ENCODE results near the gene FIS1.

FIS1 gene

GRCh38 chr7:101210143-101210542, 34.7 kb downstream of the FIS1 start:
- Histone ChIP-seq H3K9ac (ENCODE audit: low read length) (no peak overlapping the region), H3K56ac (ENCODE audit: low read length) (no peak overlapping the region), H3K4me3 (ENCODE audit: low read length) (no peak overlapping the region), H4K8ac (ENCODE audit: low read depth, low read length) (no peak overlapping the region), H3K23ac (ENCODE audit: low read length) (no peak overlapping the region), H2BK120ac (ENCODE audit: low read depth, low read length) (no peak overlapping the region), H3K18ac (ENCODE audit: low read length) (no peak overlapping the region), H3K4ac (ENCODE audit: low read depth, low read length) (no peak overlapping the region), H2BK5ac (ENCODE audit: low read length) (no peak overlapping the region), H2BK15ac (replicated peaks; ENCODE audit: low read depth) (no peak overlapping the region), H4K5ac (ENCODE audit: low read length) (no peak overlapping the region), H3K79me2 (ENCODE audit: control insufficient read depth, insufficient read depth, low read length) (no peaks in the 10 kb centered on the region), H3K79me1 (ENCODE audit: low read length) (no peaks in the 10 kb centered on the region), H3K4me2 (ENCODE audit: low read length) (no peak overlapping the region), H3K27me3 (ENCODE audit: insufficient read depth, low read length, poor library complexity) (no peaks in the 10 kb centered on the region), H3K27ac (ENCODE audit: low read depth, low read length) (no peak overlapping the region), H3K4me1 (ENCODE audit: control insufficient read depth, low read depth, low read length) (no peaks in the 10 kb centered on the region), H3K36me3 (ENCODE audit: control insufficient read depth, insufficient read depth, low read length) (peaks cover 1% of the 10 kb centered on the region), H2AK5ac (ENCODE audit: low read length) (no peak overlapping the region)
- no CpG with 5 or more reads among the region's 19 CpGs for WGBS (ENCODE audit: extremely low coverage, insufficient coverage, low lambda C conversion rate)
- no peak for DNase-seq

GRCh38 chr7:101208794-101209193, 36.1 kb downstream of the FIS1 start:
- Histone ChIP-seq H2BK120ac (ENCODE audit: low read depth, low read length) (no peak overlapping the region), H3K4ac (ENCODE audit: low read depth, low read length) (no peak overlapping the region), H3K18ac (ENCODE audit: low read length) (no peak overlapping the region), H3K4me1 (ENCODE audit: control insufficient read depth, low read depth, low read length) (no peaks in the 10 kb centered on the region), H3K56ac (ENCODE audit: low read length) (no peak overlapping the region), H2BK5ac (ENCODE audit: low read length) (no peak overlapping the region), H3K4me3 (ENCODE audit: low read length) (no peak overlapping the region), H4K8ac (ENCODE audit: low read depth, low read length) (no peak overlapping the region), H3K79me1 (ENCODE audit: low read length) (no peaks in the 10 kb centered on the region), H3K79me2 (ENCODE audit: control insufficient read depth, insufficient read depth, low read length) (no peaks in the 10 kb centered on the region), H3K36me3 (ENCODE audit: control insufficient read depth, insufficient read depth, low read length) (peaks cover 1% of the 10 kb centered on the region), H3K4me2 (ENCODE audit: low read length) (no peak overlapping the region), H3K23ac (ENCODE audit: low read length) (no peak overlapping the region), H2BK15ac (replicated peaks; ENCODE audit: low read depth) (no peak overlapping the region), H4K5ac (ENCODE audit: low read length) (no peak overlapping the region), H3K27me3 (ENCODE audit: insufficient read depth, low read length, poor library complexity) (no peaks in the 10 kb centered on the region), H3K27ac (ENCODE audit: low read depth, low read length) (no peak overlapping the region), H3K9ac (ENCODE audit: low read length) (no peak overlapping the region), H2AK5ac (ENCODE audit: low read length) (no peak overlapping the region)
- no peak for DNase-seq
- no CpG with 5 or more reads among the region's 14 CpGs for WGBS (ENCODE audit: extremely low coverage, insufficient coverage, low lambda C conversion rate)

GRCh38 chr7:101207459-101207858, 37.4 kb downstream of the FIS1 start:
- H3K4me2 ChIP-seq (ENCODE audit: low read length): no peak overlapping the region
- H4K5ac ChIP-seq (ENCODE audit: low read length): no peak overlapping the region
- no peak overlapping the region for H3K4me3 ChIP-seq (ENCODE audit: low read length)
- H2BK15ac ChIP-seq (replicated peaks; ENCODE audit: low read depth): no peak overlapping the region
- no peak overlapping the region for H2AK5ac ChIP-seq (ENCODE audit: low read length)
- WGBS (ENCODE audit: extremely low coverage, insufficient coverage, low lambda C conversion rate): no CpG with 5 or more reads among the region's 17 CpGs
- no peak for DNase-seq
- H2BK5ac ChIP-seq (ENCODE audit: low read length): no peak overlapping the region
- no peak overlapping the region for H2BK120ac ChIP-seq (ENCODE audit: low read depth, low read length)
- H3K36me3 ChIP-seq (ENCODE audit: control insufficient read depth, insufficient read depth, low read length): peaks cover 1% of the 10 kb centered on the region
- H4K8ac ChIP-seq (ENCODE audit: low read depth, low read length): no peak overlapping the region
- no peak overlapping the region for H3K18ac ChIP-seq (ENCODE audit: low read length)
- no peaks in the 10 kb centered on the region for H3K79me1 ChIP-seq (ENCODE audit: low read length)
- no peaks in the 10 kb centered on the region for H3K79me2 ChIP-seq (ENCODE audit: control insufficient read depth, insufficient read depth, low read length)
- no peaks in the 10 kb centered on the region for H3K4me1 ChIP-seq (ENCODE audit: control insufficient read depth, low read depth, low read length)
- no peak overlapping the region for H3K4ac ChIP-seq (ENCODE audit: low read depth, low read length)
- H3K27me3 ChIP-seq (ENCODE audit: insufficient read depth, low read length, poor library complexity): no peaks in the 10 kb centered on the region
- H3K9ac ChIP-seq (ENCODE audit: low read length): no peak overlapping the region
- H3K27ac ChIP-seq (ENCODE audit: low read depth, low read length): no peak overlapping the region
- H3K23ac ChIP-seq (ENCODE audit: low read length): no peak overlapping the region
- H3K56ac ChIP-seq (ENCODE audit: low read length): no peak overlapping the region

- Histone ChIP-seq H3K79me1 (ENCODE audit: low read length) (no peaks in the 10 kb centered on the region), H3K56ac (ENCODE audit: low read length) (no peak overlapping the region), H2BK5ac (ENCODE audit: low read length) (no peak overlapping the region), H4K5ac (ENCODE audit: low read length) (no peak overlapping the region), H3K4ac (ENCODE audit: low read depth, low read length) (no peak overlapping the region), H3K4me2 (ENCODE audit: low read length) (no peak overlapping the region), H3K4me1 (ENCODE audit: control insufficient read depth, low read depth, low read length) (no peaks in the 10 kb centered on the region), H3K23ac (ENCODE audit: low read length) (no peak overlapping the region), H3K4me3 (ENCODE audit: low read length) (no peak overlapping the region), H3K36me3 (ENCODE audit: control insufficient read depth, insufficient read depth, low read length) (peaks cover 1% of the 10 kb centered on the region), H2BK120ac (ENCODE audit: low read depth, low read length) (no peak overlapping the region), H2BK15ac (replicated peaks; ENCODE audit: low read depth) (no peak overlapping the region), H3K9ac (ENCODE audit: low read length) (no peak overlapping the region), H3K27me3 (ENCODE audit: insufficient read depth, low read length, poor library complexity) (no peaks in the 10 kb centered on the region), H3K18ac (ENCODE audit: low read length) (no peak overlapping the region), H2AK5ac (ENCODE audit: low read length) (no peak overlapping the region), H3K79me2 (ENCODE audit: control insufficient read depth, insufficient read depth, low read length) (no peaks in the 10 kb centered on the region), H3K27ac (ENCODE audit: low read depth, low read length) (no peak overlapping the region), H4K8ac (ENCODE audit: low read depth, low read length) (no peak overlapping the region)
- DNase-seq: no peak
- WGBS (ENCODE audit: extremely low coverage, insufficient coverage, low lambda C conversion rate): no CpG with 5 or more reads among the region's 19 CpGs
Measured at GRCh38 chr7:101206665-101207042, 38.2 kb downstream of the FIS1 start.

- Histone ChIP-seq H4K5ac (ENCODE audit: low read length) (no peak overlapping the region), H3K4me2 (ENCODE audit: low read length) (no peak overlapping the region), H3K4me1 (ENCODE audit: control insufficient read depth, low read depth, low read length) (no peaks in the 10 kb centered on the region), H4K8ac (ENCODE audit: low read depth, low read length) (no peak overlapping the region), H3K27me3 (ENCODE audit: insufficient read depth, low read length, poor library complexity) (no peaks in the 10 kb centered on the region), H3K18ac (ENCODE audit: low read length) (no peak overlapping the region), H2BK120ac (ENCODE audit: low read depth, low read length) (no peak overlapping the region), H2BK5ac (ENCODE audit: low read length) (no peak overlapping the region), H3K27ac (ENCODE audit: low read depth, low read length) (no peak overlapping the region), H3K4me3 (ENCODE audit: low read length) (no peak overlapping the region), H3K79me1 (ENCODE audit: low read length) (no peaks in the 10 kb centered on the region), H3K56ac (ENCODE audit: low read length) (no peak overlapping the region), H3K23ac (ENCODE audit: low read length) (no peak overlapping the region), H2AK5ac (ENCODE audit: low read length) (no peak overlapping the region), H3K9ac (ENCODE audit: low read length) (no peak overlapping the region), H3K79me2 (ENCODE audit: control insufficient read depth, insufficient read depth, low read length) (no peaks in the 10 kb centered on the region), H2BK15ac (replicated peaks; ENCODE audit: low read depth) (no peak overlapping the region), H3K36me3 (ENCODE audit: control insufficient read depth, insufficient read depth, low read length) (peaks cover 1% of the 10 kb centered on the region), H3K4ac (ENCODE audit: low read depth, low read length) (no peak overlapping the region)
- DNase-seq: no peak
- WGBS (ENCODE audit: extremely low coverage, insufficient coverage, low lambda C conversion rate): no CpG with 5 or more reads among the region's 32 CpGs
Measured at GRCh38 chr7:101205901-101206664, 38.8 kb downstream of the FIS1 start.
